Dermis microvascular lymphatic vessel endothelial cell (primary cell): ENCODE measurements around the gene CCDC88C. TPM values are rescaled to one million over a fixed set of nuclear protein-coding genes. Genes with fewer than 3 reads are reported as not detected.
A peak's percentile ranks its signal among the peaks of the same experiment; 100 is the strongest.
"Not testable (repeated sequence)": the region's sequence is repeated elsewhere in the genome, so short reads cannot be mapped to it uniquely, and the experiment has no call there.

Source experiments
- DNase-seq, 2 donors: peaks; one replicate each; pipeline versions ENCODE4 v3.0.0 to v3.0.0-alpha.2; 2010; ENCODE audit warnings: low read depth in 2 of 2
- total RNA-seq: library from RNA; depleted of rRNA; stranded (reverse); fragments of >200 nt; gene quantifications from 2 replicates; pipeline ENCODE4 v1.2.1, GENCODE V29; 2014

The CCDC88C gene
- total RNA-seq, result 12.8 and 14.2 TPM in 2 replicates

DNA sequence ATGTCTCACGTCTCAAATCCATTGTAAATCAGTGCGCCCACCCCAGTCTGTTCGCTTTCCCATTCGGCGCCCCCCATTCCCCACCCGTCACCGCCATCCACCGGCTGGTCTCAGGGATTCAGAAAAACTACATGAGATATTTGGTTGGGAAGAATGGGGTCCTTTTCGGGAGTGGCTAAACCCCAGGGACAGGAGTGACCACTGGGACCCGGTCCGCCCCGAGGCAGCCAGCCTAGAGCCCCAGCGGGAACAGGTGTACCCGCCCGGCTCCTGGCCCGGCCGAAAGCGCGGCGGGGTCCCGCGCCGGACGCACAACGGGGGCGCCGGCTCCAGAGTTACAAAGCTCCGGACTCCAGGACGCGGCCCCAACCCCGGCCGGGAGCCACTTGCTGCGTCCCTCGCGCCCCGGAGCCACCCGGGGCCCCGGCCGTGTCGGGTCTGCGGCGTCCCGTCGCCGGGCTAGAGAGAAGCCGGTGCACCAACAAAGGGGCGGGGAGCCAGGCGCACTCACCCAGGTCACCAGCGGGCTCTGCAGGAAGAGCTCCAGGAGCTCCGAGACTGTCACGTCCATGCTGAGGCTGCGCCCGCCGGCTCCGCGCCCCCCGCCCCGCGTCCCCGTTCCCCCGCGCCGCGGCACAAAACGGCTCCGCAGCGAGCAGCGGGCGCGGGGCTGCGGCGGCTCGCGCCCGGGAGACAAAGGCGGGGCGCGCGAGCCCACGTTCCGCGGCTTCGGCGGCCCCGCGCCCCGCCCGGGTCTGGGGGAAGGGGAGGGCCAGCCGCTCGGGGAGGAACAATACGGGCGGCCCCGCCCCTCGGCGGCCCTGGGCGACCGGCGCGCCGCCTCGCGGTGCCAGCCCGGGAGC is at the start of gene CCDC88C:
CCDC88C (minus strand) TSS at position 701 of the 863 bp plus-strand sequence; CDS start at position 571, 130 bp downstream.
- DNase-seq, result peak in 1 of 2 donors; percentile 74

GRCh38 chr14:91466192-91466591 is 48.6 kb upstream of the CCDC88C start:
- no peak for DNase-seq

DNA sequence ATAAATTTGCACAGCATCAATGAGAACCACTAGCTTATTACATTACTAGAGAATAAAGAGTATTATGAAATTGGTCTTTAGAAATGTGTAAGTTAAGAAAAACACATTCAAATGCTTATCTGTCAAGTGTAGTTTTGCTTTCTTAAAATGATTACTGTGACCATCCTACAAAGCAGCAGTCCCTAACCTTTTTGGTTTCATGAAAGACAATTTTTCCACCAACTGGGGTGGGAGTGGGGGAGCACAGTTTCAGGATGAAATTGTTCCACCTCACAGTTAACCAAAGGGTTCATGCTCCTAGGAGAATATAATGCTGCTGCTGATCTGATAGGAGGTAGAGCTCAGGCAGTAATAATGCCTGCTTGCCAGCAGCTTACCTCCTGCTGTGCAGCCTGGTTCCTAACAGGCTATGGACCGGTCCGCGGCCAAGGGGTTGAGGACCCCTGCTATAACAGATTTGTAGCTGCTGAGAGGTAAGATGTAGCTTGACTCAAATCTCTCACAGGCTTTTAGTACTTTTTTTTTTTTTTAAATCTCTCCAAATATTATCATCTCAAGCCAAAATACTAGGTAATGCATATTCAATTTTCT is 47.1 kb upstream of the CCDC88C start:
- DNase-seq, result no peak

DNA sequence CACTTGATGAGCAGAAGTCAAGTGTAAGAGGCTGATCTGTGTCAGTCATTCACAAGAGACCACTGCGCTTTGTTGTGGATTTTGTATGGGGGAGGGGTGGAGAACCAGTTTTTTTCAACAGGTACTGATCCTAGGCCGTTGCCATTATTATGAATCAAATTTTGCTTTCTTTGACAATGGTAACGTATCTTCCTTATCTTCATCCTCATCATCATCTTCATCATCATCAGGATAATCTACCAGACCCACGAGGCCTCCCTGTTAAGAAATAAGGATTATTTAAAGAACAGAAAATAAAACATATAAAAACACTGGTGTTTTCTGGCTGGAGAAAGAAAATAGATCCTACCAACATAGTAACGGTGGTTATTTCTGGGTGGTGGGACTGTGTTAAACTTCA is 41.0 kb upstream of the CCDC88C start:
- DNase-seq, result no peak

- DNase-seq, result no peak
Observed at GRCh38 chr14:91456283-91456682, 38.7 kb upstream of the CCDC88C start.

- no peak for DNase-seq
Observed at GRCh38 chr14:91454580-91454979, 37.0 kb upstream of the CCDC88C start.

- no peak for DNase-seq
Observed at GRCh38 chr14:91454155-91454554, 36.5 kb upstream of the CCDC88C start.

DNA sequence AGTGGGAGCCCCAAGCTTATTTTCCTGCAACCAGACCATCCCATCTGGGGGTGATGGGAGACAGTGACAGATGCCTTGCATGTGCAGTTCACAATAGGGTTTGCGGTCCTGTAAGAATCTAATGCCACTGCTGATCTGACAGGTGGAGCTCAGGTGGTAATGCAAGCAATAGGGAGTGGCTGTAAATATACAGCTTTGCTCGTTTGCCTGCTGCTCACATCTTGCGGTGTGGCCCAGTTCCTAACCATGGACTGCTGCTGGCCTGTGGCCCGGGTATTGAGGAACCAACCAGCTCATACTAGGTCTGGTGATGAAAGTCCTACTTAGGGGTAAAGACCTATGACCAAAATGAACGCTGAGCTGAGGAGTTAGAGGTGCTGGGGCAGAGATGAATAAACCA is 36.1 kb upstream of the CCDC88C start:
- DNase-seq, result no peak

DNA sequence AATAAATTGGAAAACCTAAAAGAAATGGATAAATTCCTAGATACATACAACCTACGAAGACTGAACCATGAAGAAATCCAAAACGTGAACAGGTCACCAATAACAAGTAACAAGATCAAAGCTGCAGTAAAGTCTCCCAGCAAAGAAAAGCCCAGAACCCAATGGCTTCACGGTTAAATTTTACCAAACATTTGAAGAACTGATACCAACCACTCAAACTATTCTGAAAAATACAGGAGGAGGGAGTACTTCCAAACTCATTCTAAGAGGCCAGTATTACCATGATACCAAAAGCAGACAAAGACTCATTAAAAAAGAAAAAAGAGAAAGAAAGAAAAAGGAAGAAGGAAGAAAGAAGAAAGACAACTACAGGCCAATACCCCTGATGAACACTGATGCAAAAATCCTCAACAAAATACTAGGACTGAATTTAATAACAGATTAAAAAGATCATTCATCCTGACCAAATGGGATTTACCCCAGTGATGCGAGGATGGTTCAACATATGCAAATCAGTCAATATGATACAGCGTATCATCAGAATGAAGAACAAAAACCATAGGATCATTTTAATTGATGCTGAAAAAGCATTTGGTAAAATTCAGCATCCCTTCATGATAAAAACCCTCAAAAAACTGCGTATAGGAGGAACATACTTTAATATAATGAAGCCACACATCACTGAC is 26.9 kb upstream of the CCDC88C start:
- no peak for DNase-seq

DNA sequence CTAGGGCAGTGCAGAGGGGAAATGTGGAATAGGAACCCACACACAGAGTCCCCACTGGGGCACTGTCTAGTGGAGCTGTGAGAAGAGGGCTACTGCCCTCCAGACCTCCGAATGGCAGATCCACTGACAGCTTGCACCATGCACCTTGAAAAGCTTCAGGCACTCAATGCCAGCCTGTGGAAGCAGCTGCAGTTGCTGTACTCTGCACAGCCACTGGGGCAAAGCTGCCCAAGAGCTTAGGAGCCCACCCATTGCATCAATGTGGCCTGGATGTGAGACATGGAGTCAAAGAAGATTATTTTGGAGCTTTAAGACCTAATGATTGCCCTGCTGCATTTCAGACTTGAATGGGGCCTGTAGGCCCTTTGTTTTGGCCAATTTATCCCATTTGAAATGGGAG is 21.7 kb upstream of the CCDC88C start:
- no peak for DNase-seq

GRCh38 chr14:91438845-91439244 is 21.2 kb upstream of the CCDC88C start:
- no peak for DNase-seq

DNA sequence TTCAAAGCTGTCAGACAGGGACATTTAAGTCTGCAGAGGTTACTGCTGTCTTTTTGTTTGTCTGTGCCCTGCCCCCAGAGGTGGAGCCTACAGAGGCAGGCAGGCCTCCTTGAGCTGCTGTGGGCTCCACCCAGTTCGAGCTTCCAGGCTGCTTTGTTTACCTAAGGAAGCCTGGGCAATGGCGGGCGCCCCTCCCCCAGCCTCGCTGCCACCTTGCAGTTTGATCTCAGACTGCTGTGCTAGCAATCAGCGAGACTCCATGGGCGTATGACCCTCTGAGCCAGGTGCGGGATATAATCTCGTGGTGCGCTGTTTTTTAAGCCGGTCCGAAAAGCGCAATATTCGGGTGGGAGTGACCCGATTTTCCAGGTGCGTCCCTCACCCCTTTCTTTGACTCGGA is 18.6 kb upstream of the CCDC88C start:
- not testable (repeated sequence) for DNase-seq

DNA sequence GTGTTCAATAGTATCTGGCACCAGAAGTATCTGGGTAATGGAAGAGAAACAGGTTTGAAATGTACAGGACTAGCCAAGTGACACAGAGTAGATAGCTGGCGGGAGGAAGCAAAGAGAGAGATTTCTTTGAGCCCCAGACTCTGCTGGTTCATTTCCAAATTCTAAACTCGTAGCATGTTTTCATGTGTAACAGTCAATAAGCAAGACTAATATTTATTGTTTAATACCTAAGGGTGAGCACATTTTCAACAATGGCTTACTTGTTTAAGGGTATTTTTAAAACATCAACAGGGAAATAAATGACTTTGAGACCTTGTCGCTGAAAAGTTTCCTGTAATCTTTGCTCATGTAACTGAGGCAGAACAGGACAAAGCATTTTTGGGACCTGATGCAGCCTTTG is 11.8 kb upstream of the CCDC88C start:
- DNase-seq, result no peak

- DNase-seq, result not testable (repeated sequence)
Observed at GRCh38 chr14:91428931-91429330, 11.3 kb upstream of the CCDC88C start.

- DNase-seq, result not testable (repeated sequence)
Observed at GRCh38 chr14:91425531-91425944, 7.9 kb upstream of the CCDC88C start.

GRCh38 chr14:91424813-91425530 is 7.4 kb upstream of the CCDC88C start:
- DNase-seq, result no peak

DNA sequence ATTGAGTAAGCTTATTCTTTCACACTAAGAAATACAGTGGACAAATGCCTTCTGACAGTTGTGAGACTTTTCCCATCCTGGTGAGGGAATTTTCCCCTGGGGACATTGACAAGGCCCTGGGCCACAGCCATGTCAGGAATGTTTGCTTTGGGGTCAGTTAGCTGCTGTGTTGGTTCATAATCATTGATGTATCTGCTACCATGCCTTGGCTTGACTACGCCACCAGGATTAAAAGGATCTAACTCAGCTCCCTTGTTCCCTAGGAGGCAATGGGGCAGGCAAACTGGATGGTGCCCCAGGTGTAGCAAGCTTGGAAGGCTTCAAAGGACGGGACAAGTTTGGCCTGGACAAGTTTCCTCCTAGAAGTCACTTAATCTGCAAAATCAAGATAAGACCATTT is 3.1 kb upstream of the CCDC88C start:
- DNase-seq, result no peak

DNA sequence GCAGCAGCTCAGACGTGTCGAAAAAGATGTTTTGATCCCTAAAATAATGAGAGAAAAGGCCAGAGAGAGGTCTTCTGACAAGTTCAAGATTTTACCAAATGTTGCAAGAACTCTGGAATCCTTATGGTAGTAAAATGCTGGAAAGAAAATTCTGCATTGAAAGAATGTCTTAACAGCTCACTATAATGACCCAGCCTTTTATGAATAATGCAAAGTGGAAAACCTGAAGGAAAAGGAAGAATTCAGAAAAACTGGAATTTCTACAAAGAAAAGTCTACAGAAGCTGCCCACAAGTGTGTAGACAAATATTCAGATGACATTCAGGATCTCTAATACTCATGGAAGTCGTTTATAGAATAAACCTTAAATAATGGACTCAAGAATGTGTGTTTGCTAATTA is 1.8 kb upstream of the CCDC88C start:
- DNase-seq, result no peak

DNA sequence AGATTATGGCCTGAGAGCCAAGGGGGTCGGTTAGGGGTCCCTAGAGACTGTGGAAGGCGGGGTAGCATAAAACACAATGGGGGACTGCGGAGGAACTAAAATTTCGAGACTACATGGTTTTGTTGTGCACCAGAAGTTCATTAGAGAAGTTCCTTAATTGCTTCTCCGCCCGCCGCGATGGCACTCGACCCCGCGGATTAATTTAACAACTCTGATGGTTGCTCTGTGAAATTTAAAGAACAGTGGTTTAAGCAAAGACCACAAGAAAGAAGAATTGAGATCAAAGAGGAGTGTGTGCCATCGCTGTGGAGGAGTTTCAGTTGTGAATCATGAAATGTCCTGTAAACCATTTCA is 1.4 kb upstream of the CCDC88C start:
- DNase-seq, result no peak

DNA sequence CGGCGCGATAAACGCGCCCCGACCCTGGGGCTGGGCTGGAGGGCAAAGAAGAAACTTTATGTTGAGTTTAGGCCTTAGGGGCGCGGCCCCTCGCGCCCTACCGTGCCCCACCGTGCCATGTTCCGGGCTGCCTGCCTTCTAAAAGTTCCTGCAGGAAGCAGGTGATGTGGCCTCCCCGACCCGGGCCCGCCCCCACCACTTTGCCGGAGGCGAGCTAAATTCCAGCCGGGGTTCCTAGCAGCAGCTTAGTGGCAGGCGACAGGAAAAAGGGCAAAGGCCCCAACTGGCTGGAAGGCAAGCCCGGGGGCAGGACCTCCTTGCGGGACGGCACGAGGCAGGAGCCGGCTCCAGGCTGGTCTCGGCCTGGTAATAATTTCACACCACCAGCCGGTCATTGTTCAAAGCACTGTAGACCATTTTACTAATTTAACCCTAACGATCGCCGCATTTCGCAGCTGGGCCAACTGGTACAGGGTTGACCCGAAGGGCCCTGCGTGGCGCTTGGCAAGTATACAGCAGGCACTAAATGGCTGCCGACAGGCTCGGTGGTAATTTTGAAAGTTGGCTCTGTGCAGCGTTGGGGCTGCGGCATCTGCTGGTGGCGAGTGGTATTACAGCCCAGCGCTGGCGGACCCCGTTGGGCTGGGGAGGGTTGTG is 895 bp upstream of the CCDC88C start:
- DNase-seq, result peak; percentile 47 to 68

DNA sequence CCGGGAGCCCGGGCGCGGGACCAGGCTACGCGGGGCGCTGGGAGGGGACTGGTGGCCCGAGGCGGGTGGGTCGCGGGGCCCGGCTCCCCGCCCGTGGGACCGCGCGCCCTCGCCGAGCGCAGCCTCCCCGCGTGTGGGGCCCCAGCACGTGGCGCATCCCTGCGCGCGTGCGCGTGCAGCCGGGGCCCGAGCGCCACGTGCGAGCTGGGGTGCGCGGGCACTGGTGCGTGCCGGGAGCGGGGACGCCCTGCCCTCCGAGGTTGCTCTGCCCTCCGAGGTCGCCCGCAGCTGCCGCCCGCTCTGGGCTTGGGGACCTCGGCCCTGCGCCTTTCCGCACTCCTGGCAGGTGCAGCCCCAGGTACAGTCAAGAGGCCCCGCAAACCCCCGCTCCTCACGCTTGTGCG is 365 bp upstream of the CCDC88C start:
- DNase-seq, result peak in 1 of 2 donors; percentile 64
